Activated CD8-positive, alpha-beta memory T cell treated with anti-CD3 and anti-CD28 coated beads, Interleukin-2, amount 50 U/mL, for 4 hours (primary cell): ENCODE results near the gene FRRS1L.

ENCODE experiments used
- DNase-seq: peaks from one replicate; pipeline ENCODE4 v3.0.0-alpha.2; 2020

FRRS1L gene

DNA sequence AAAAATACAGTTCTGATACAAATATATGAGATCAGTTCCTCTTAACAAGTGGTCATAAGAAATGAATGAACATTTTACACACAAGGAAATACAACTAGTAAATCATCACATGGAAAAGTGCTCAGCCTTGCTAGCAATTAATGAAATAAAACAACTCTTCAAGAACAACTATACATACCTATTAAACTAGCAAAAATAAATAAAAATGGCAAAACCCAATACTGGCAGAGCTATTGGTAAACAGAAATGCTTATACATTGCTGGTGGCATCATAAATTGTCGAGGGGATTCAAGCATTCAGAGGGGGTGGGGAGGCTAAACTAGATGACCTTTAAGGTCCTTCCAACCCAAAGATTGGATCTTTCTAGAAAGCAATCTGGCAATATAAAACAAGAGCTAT is 5.9 kb upstream of the FRRS1L start:
- DNase-seq, result no peak

DNA sequence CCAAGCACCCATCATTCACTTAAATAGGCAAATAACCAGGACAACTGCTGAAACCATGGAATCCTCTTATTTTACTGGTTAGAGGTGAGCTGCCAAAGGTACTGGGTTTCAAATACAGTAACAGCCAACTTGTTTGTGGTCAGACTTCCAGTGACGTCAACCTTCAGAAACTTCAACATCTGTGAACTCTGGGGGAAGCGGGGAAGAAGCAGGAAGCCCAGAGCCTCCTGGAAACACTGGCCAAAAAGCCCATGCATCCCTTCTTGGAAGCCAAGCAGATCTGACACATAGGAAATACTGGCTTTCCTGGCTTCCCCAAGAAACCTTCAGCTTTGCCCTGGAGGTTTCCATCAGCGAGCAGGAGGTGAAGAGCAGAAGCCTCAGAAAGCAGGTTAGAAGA is 4.9 kb upstream of the FRRS1L start:
- DNase-seq, result no peak

- no peak for DNase-seq
Measured at GRCh38 chr9:109168170-109168569, 1.1 kb upstream of the FRRS1L start.

GRCh38 chr9:109167716-109168115 is 667 bp upstream of the FRRS1L start:
- DNase-seq, result no peak

- DNase-seq, result no peak
Measured at GRCh38 chr9:109166171-109166770, 778 bp downstream of the FRRS1L start.

- no peak for DNase-seq
Measured at GRCh38 chr9:109164042-109164441, 3.0 kb downstream of the FRRS1L start.

DNA sequence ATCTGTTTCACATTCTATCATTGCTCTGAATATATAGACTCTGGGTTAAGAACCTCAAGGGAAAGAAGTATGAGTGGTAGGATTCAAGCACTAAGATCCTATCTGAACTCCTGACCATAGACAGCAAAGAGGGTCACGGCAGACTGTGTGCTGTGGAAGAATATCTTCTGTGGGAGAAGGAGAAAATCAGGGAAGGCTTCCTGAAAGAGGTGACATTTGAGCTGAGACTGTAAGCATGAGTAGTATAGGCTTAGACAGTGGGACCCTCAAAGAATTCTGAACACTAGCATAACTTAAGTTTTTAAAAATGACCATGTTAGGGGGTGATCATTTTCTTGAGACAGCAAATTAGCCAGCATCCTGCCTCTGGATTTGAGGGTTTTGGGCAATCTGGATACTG is 3.9 kb downstream of the FRRS1L start:
- no peak for DNase-seq

DNA sequence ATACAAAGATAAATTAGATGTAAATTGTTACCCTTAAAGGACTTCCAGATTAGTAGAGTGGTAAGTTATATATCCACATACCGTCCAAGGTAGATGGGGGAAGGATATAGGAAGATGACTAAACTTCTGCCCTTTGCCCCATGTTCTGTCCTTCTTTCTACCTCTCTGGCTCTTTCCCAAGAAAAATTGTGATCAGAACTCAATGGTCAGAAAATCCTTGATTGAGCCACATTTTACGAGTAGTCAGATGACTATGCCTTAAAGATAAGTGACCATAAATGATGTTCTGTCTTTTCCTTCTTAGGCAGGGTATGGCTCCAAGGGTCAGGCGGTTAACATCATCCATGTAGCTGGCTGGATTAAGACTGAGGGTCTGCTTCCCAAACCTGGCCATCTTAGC is 4.4 kb downstream of the FRRS1L start:
- no peak for DNase-seq

DNA sequence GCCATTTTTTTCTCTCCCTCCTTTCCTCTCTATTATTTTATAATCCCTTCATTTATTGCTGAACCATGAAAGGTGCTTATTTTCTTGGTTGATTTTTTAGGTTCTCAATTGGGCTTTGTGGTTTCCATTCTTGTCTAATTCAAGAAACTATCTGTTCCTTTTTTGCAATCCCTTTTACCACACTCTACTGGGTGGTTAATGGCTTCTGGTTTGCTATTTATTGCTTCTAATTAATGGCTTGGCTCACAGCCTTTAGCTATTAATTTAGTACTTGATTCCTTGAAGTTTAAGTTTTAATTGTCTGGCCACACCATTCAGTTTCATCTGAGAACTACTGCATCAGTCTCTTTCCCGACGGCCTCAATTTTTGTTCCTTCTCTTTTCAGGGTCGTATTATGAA is 5.6 kb downstream of the FRRS1L start:
- DNase-seq, result no peak

DNA sequence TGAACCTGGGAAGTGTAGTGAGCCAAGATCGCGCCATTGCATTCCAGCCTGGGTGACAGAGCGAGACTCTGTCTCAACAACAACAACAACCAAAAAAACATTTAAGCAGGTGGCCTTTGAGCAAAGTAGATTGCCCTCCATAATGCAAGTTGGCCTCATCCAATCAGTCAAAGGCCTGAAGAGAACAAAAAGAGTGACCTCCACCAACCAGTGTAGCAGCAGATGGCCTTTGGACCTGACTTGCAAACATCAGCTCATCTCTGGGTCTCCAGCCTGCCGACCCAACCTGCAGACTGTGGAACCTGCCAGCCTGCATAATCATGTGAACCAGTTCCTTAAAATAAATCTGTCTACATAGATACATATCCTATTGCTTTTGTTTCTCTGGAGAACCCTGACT is 7.5 kb downstream of the FRRS1L start:
- DNase-seq, result no peak

- no peak for DNase-seq
Measured at GRCh38 chr9:109158651-109159050, 8.4 kb downstream of the FRRS1L start.

GRCh38 chr9:109156708-109157107 is 10.3 kb downstream of the FRRS1L start:
- no peak for DNase-seq

DNA sequence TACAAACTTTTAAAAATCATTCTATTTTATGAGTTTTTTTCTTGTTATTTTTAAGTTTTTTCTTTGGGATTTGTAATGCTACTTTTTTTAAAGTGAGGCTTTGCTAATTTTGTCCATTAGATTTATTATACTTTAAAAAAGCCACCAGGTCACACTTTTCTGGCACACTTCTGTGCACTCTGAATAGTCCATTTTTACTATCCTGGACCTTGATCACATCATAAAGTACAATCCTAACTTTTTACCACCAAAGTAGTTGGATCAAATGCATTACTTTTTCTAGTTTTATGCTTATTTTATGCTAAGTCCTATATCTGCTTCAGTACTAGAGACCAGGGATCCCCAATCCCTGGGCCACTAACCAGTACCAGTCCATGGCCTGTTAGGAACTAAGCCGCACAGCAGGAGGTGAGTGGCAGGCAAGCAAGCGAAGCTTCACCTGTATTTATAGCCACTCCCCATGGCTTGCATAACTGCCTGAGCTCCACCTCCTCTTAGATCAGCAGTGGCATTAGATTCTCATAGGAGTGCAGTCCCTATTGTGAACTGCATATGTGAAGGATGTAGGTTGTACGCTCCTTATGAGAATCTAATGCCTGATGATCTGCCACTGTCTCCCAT is 16.0 kb downstream of the FRRS1L start:
- no peak for DNase-seq

DNA sequence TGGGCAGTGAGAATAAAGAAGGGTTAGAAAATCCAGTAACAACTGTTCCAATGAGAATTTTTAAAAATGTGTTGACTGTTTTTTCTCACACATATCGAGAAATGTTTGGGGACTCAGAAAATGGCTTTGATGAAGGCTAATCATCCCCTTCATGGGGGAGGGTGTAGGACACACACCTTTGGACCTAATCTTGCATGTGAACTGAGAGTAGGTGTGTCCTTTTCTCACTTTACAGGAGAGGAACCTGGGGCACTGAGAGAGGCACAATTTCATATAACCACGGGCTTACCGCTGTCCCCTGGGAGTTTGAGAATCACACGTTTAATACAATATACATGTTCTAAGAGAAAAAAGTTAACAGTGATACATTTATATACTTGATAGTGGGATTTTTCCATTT is 17.3 kb downstream of the FRRS1L start:
- DNase-seq, result no peak

DNA sequence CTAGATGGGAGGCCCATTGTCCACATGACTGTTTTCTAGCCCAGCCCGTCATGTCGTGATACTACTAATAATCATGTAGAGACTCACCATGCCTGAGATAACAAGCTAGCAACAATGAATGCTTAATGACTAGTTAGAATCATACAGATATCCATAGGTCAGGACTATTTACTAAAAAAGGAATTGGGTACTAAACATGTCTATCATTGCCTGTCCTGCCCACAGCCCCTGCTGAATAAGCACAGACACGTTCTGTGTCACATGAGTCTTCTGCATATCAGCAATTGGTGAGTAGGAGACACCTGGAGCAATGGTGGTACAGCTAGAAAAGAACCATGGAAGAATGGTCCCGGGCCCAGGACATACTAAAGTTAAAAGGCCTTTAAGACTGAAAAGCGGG is 18.0 kb downstream of the FRRS1L start:
- DNase-seq, result no peak

DNA sequence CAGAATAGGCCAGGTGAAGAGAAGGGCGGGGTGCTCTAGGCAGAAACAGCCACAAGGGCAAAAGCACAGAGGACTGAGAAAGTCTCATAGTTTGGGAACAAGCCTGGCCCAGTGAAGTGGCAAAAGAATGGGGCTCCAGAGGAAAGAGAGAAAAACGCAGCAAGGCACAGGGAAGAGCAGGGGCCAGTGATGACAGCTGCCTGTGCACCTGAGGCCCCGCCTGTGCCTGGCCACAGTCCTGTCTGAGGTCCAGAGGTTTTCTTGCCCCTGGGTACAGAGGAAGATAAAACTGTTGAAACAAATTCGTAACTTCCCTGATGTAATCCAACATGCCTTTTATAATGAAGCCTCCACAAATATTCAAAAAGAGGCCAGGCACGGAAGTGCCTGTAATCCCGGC is 22.0 kb downstream of the FRRS1L start:
- DNase-seq, result no peak

GRCh38 chr9:109143881-109144562 is 23.0 kb downstream of the FRRS1L start:
- DNase-seq, result no peak

- no peak for DNase-seq
Measured at GRCh38 chr9:109141375-109141774, 25.7 kb downstream of the FRRS1L start.

DNA sequence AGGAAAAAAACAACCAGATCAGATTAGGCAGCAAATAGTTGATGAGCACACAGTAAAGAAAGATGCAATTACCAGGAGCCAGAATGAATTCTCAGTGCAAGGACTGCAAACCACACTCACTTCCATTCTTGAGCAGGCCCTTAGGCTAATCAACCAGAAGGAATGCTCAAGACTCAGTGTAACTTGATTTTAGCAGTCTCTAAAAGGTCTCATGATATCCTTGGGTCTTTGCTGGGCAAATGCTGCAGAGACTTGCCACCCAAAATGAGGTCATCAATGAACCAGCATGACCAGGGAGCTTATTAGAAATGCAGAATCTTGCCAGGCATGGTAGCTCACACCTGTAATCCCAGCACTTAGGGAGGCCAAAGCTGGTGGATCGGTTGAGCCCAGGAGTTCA is 27.2 kb downstream of the FRRS1L start:
- no peak for DNase-seq

DNA sequence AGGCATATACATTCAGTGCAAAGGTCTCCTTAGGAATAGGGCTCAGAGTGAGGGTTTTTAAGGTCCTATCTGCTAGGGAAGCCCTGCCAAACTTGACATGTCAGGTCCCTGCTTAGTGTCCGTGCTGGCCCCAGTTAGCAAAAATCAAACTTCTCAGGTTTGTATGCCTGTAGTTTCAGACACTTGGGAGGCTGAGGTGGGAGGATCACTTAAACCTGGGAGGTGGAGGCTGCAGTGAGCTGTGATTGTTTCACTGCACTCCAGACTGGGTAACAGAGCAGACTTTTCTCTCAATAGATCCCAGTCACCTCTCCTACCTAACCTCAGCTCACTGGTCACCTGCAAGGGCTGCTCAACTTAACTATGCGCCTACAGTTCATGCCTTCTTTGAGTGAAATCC is 28.6 kb downstream of the FRRS1L start:
- no peak for DNase-seq

DNA sequence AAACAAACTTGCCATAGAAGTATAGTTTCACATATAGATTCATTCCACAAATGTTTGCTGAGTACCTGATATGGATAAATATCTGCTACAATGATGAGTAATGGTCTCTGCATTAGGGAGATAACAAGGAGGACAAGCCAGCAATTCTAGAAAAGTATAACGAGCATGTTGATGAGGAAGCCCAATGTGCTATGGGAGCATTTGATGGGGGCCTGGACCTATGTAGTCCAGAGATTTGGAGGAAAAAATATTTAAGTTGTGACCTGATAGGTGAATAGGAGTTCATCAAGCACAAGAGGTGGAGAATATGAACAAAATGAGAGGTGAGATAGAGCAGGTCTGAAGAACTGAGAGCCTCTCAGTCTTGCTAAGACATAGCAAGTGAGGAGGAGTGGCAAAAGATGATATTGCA is 32.9 kb downstream of the FRRS1L start:
- DNase-seq, result no peak

DNA sequence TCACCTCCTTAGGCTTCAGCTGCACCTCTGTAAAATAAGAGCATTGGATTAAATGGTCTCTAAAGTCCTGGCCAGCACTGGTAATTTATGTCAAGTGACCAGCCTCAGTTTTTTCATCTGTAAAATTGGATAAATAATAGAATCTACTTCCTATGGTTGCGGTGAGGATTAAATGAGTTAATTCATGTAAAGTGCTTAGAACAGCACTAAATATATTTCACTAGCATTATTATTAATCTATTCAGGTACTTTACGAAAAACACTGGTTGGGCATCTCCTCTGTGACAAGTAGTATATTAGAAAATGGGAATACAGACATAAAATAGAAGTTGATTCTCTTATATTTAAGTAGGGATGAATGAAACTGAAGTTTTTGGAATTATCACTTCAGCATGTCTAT is 33.5 kb downstream of the FRRS1L start:
- DNase-seq, result no peak

DNA sequence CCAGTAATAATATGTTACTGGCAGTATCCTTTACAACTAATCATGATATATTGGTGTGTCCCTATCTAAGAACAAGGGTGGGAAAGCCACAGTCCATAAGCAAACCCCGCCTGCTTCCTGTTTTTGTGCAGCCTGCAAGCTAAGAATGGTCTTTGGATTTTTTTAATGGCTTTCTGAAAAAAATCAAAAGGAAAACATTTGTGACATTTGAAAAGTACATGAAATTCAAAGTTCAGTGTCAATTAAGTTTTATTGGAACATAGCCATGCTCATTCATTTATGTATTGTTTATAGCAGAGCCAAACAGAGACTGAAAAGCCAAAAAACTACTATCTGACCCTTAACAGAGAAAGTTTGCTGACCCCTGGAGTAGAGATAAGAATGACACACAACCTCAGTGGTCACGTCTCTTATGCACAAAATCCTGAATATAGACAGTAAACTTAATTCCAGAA is 34.5 kb downstream of the FRRS1L start:
- DNase-seq, result no peak

DNA sequence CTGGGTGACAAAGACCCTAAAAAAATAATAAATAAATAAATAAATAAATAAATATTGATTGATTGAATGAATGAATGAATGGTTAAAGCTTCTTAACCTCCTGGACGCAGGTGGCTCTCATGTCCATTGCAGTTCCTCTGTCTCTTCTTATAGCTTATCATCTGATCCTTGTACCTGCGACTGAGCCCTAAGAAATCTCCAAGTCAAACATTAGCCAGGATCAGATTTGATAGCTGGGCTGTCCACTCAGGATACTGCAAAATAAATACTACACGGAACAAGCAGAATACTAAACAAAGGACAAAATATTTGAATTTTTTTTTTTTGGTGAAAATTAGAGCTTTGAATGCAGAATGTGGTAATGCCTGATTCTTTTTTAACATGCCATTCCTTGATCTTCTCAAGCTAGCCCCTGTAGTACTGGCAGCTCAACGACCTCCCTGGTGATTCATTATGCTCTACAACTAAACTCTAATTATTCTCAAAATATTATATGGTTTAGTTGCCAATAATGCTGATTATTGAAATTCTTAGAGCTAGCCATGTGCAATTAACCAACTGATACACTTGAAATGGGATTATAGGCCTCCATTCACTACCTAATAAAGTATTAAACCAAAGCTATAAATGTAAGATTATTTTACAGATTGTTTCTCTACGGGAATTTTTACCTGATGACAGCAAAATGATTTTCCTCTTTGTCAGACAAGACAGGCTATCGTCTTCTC is 37.4 kb downstream of the FRRS1L start:
- DNase-seq, result no peak
